CD4-positive, alpha-beta T cell treated with Interleukin-6 at 100 ng/mL for 8 hours (primary cell): ENCODE measurements around the gene SLC27A1.

Experiments
- DNase-seq: peaks from one replicate; pipeline ENCODE4 v3.0.0-alpha.2; 2020; ENCODE audit warnings: mixed read lengths, low spot score

SLC27A1 gene

DNA sequence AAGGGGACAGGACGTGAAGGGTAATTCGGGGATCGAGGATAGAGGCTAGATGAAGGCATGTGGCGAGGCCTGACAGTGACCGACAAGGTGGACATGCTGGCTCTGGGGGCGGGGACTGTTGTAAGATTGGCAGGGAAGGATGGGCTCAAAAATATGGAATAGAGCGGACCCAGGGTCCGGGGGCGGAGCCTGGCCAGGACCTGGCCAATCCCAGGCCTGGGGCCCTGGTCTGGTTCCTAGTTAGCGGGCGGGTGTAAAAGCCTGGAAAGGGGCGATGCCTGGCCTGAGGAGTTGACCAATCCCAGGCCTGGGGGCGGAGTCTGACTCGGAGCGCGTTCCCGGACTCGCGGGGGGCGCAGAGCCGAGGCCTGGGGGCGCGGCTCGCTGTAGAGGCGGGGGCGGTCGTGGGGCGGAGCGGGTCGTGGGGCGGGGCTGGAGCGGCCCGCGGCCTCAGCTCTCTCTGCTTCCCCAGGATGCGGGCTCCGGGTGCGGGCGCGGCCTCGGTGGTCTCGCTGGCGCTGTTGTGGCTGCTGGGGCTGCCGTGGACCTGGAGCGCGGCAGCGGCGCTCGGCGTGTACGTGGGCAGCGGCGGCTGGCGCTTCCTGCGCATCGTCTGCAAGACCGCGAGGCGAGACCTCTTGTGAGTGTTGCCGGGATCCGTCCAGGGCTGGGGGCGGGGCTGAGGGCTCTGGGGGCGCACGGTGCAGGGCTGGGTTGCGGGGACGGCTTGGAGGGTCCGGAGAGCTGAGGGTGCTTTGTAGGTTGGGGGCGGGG lies at the start of gene SLC27A1:
SLC27A1 (plus strand) TSS at position 457 of the 774 bp plus-strand sequence; CDS start at position 474, 17 bp downstream.
- DNase-seq: peak; percentile 91

- DNase-seq: no peak
Measured at GRCh38 chr19:17421942-17422341, 48.4 kb upstream of the SLC27A1 start.

- no peak for DNase-seq
Measured at GRCh38 chr19:17423429-17424208, 46.7 kb upstream of the SLC27A1 start.

DNA sequence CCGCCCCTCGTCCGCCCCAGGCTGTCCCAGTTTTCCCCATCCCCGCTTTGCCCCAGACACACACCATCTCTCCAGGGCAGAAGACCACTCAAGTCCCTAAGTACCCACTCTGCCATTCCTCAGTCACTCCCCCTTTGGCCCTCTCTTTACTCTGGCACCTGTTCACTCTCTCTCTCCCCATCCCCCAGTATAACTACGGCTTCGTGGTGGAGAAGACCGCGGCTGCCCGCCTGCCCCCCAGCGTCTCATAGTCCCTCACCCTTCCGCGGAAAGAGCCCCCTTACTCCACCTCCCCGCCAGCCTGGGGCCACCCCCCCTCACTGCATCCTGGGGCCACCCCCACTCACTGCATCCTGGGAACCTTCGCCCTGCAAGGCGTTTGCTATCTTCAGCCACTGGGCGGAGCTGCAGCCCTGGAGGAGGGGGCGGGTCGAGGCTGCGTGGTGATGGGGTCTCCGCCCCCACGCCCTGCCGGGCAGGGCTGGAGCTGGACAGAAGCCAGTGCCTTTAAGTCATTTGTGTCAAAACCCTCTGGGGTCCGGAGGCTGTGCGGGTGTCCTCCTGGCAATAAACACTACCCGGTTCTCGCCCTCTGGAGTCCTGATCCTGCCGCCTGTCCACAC lies 45.5 kb upstream of the SLC27A1 start:
- DNase-seq: peak; percentile 18

- DNase-seq: no peak
Measured at GRCh38 chr19:17429641-17430113, 40.6 kb upstream of the SLC27A1 start.

- DNase-seq: no peak
Measured at GRCh38 chr19:17431417-17431816, 38.9 kb upstream of the SLC27A1 start.

DNA sequence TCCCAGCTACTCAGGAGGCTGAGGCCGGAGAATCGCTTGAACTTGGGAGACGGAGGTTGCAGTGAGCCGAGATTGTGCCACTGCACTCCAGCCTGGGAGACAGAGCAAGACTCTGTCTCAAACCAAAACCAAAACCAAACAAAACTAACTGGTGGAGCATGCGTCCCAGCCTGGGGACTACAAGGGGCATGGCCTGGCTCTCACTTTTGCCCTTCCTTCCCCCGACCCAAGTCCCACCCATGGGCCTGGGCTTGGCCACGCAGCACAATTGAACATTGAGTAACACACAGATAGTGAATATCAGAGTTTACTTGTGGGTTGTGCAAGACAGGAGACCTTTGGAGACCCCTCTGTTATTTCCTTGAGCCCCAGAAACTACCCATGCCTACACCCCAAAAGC lies 35.1 kb upstream of the SLC27A1 start:
- no peak for DNase-seq

DNA sequence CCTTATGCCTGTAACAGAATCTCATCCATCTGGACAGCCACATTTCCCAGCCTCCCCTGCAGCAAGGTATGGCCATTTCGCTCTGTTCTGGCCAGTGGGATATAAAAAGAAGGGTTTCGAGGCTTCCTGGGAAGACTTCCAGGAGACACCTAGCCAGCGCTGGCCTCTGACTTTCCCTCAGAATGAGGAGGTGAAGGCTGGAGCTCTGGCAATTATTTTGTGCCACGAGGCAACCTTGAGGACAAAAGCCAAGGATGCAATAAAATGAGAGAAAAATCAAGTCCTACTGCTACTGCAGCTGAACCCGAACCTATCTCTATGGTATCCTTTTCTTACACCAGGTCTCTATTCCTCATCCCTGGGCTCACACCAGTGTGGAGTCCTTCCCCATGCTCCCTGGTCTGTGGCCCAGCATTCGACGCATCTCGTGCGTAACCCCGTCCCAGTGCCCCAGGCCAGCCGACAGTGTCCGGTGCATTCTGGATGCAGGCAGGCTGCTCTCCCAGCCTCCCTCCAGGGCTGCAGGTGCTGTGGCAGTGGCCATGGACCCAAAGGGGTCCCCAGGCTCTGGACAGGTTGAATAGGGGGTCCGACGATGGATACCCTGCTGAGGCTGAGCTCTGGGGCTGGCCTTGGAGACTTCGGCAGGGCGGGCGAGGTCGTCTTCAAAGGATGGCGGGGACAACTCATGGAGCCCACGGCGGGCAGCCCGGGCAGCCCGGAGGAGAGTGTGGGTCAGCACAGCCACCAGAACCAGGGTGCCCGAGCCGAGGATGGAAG lies 34.0 kb upstream of the SLC27A1 start:
- no peak for DNase-seq

DNA sequence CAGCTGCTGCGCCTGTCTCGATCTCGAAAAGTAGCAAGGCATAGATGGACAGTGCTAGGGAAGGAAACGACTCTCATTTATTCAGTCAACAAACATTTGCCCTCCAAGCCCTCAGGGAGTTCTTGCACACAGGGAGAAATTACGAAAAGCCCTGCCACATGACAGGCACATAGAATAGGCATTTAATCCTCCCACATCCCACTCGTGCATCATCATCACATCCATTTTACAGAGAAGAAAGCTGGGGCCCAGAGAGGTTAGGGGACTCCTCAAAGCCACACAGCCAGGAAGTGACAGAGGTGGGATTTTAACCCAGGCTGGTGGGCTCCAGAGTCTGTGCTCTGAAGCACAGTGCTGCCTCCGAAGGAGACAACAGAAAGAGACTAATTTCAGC lies 33.5 kb upstream of the SLC27A1 start:
- DNase-seq: no peak

DNA sequence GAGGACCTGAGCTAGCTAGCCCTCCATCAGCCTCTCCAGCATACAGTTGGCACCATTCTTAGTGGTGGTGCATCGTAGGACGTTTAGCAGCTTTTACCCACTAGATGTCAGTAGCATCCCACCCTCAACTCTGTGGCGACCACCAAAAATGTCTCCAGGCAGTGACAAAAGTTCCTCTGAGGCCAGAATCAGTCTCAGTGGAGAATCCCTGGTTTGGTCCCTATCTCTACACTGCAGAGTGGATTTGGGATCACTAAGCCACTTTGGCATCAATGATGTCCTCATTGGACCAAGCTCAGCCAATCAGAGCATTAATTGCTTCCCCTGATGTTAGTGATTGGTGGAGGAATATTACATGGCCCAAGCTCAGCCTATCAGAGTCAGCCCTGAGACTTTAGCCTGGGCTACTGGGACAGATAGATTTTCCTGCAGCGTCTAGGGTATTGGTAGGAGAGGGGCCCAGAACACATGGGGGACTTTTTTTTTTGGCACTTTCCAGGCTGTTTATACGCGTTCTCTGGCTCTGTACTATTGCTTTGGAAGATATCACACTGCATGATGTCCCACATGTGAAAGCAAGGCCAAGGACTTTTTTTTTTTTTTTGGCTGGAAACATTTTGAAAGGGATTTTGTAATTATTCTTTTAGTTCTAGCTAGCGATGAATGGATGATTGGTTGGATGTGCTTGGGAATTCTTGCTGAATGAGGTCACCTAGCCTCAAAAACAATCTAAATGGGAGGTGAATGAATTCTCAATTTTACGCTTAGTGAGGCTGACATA lies 28.9 kb upstream of the SLC27A1 start:
- DNase-seq: no peak

DNA sequence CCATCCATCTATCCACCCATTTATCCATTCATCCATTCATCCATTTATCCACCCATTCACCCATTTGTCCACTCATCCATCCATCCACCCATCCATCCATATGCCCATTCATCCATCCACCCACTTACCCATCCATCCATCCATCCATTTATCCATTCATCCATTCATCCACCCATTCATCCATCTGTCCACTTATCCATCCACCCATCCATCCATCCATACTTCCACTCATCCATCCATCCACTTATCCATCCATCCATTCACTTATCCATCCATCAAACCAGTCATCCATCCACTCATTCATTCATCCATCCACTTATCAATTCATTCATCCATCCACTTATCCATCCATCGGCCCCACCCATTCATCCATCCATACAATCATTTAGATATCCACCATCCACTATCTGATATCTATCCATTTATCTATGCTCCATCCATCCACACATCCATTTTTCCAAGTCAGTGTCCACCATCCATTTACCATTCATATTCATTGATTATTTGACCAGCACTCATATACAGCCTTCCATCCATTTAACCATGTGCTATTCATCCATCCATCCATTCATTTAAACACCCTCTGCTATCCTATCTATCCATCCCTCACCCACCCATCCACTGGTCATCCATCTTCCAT lies 24.7 kb upstream of the SLC27A1 start:
- DNase-seq: no peak

GRCh38 chr19:17447704-17448130 lies 22.6 kb upstream of the SLC27A1 start:
- DNase-seq: no peak

DNA sequence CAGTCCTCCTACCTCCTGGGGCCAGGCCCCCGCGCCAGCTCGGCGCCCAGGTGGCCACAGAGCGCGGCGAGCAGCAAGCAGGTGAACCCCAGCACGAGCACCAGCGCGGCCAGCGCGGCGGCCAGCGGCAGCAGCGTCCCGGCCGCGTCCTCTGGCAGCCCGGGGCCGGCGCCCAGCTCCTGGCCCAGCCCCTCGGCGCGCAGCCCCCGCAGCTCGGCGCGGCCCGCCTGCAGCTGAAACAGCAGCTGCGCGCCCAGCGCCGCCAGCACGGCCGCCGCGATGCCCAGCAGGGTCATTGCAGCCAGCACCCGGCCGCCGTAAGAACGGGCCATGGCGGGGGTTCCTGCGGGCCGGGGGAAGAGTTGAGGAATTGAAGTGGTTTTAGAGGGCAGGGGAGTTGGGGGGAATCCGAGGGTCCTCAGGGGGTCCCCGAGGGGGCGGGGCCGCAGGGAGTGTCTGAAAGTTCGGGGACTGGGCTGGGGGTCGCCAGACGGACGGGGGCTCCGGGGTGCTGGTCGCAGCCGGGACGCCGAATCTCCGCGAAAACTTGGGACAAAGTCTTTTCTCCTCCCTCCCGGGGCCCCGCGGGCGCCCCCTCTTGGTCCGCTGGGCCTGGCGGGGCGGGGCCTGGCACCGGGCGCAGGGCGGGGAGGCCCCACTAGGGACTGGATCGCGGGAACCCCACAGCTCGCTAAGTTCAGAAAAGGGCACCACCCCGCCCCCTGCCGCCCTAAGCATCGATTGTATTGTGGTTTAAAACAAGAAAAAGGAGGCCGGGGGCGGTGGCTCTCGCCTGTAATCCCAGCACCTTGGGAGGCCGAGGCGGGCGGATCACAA lies 22.0 kb upstream of the SLC27A1 start, which contains the start of gene TMEM221:
TMEM221 (minus strand) TSS at position 538 of the 837 bp plus-strand sequence; CDS start at position 332, 206 bp downstream.
- peak; percentile 50 for DNase-seq

DNA sequence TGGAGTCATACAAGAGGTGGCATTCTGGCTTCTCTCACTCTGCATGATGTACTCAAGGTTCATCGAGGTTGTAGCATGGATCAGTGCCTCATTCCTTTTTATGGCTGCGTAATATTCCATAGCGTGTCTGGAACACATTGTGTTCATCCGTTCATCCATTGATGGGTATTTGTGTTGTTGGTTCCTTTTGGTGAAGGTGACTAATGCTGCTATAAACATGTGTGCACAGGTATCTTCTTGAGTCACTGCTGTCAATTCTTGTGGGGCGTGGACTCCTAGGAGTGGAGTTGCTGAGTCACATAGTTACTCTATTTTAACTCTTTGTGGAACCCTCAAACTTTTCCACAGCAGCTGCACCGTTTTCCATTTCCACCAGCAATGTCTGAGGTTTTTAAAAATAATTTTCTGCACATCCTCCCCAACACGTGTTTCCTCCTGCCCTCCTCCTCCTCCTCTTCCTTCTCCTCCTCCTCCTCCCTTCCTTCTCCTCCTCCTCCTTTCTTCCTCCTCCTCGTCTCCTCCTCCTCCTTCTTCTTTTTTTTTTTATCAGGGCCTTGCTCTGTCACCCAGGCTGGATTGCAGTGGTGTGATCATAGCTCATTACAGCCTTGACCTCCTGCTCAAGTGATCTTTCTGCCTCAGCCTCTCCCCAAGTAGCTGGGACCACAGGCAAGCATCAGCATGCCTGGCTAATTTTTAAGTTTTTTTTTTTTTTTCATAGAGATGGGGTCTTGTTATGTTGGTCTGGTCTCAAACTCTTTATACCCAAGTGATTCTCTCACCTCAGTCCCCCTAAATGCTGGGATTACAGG lies 19.9 kb upstream of the SLC27A1 start:
- DNase-seq: peak; percentile 14

- no peak for DNase-seq
Measured at GRCh38 chr19:17451820-17452219, 18.5 kb upstream of the SLC27A1 start.

DNA sequence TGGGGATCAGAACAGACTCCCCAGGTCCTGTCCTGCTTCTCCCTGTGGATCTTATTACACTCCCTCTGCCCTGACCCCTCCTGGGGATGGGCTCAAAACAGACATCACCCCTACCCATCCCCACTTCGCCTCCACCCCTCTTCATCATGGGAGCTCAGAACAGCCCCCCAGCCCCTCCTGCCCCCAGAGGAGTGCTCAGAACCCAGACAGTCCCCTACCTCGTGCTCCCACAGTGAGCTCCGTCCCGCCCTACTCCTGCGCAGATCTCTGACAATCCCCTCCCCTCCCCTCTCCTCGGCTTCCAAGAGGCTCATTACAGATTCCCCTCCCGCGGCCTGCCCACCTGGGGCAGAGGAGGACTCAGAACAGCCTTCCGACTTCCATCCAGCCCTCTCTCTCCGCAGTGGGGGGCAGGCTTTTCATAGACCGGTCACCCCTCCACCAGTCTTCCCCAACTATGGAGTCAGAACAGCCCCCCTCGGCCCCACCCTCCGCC lies 15.7 kb upstream of the SLC27A1 start:
- DNase-seq: no peak

DNA sequence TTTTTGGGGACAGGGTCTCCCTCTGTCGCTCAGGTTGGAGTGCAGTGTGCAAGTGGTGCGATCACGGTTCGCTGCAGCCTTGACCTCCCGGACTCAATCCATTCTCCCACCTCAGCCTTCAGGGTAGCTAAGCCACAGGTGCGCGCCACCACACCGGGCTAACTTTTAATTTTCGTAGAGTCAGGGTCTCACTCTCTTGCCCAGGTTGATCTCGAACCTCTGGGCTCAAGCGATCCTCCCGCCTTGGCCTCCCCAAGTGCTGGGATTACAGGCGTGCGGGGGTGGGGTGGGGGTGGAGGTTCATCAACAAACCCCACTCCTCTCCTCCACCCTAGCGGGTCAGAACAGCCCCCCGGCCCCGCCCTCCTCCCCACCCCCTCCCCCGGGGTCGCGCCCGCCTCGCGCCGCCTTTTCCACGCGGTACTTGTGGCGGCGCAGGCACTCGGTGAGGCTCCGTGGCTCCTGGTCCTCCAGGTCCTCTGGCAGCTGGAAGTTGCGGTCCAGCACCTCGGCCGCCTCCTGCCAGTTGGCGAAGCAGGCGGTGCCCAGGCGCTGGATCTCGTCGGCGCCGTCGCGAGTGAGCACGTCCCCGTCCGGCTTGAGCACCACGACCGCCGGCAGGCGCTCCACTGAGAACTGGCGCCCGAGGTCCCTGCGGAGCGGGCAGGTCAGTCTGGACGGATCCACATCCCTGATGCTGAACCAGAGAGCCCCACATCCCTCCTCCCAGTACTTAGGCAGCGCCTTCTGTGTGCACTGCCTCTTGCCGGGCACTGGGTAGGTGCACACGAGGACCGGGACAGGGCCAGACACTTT lies 14.8 kb upstream of the SLC27A1 start:
- DNase-seq: no peak

- no peak for DNase-seq
Measured at GRCh38 chr19:17456127-17456526, 14.2 kb upstream of the SLC27A1 start.
